ENCODE results near the gene C16orf96.

Gene C16orf96

GRCh38 chr16:4614571-4615383, 58.6 kb downstream of the C16orf96 start, which contains the start of gene UBALD1:
Gene UBALD1, minus strand, starts transcription at chr16:4614888. Its CDS starts 91 bp downstream, at chr16:4614797.
- Histone ChIP-seq H3K36me3 (replicated peaks; ENCODE audit: insufficient read depth, low read length) (no peaks in the 10 kb centered on the region), H3K79me2 (ENCODE audit: low read length) (peaks cover 27% of the 10 kb centered on the region), H3K4me3 (ENCODE audit: low read length) (peak within 1 kb of the TSS; percentile 85), H3F3A (ENCODE audit: insufficient read depth, low read length) (peaks cover 17% of the 10 kb centered on the region; the same call in 1 of the 2 replicates), H3K9me3 (replicated peaks; ENCODE audit: insufficient read depth, low read length) (no peaks in the 10 kb centered on the region), H3K9me2 (replicated peaks; ENCODE audit: insufficient read depth, low read length) (no peaks in the 10 kb centered on the region), H3K4me1 (ENCODE audit: low read length) (peaks cover 18% of the 10 kb centered on the region), H3K27me3 (replicated peaks; ENCODE audit: insufficient read depth, low read length) (no peaks in the 10 kb centered on the region), H3K27ac (ENCODE audit: low read length) (peak within 1 kb of the TSS; percentile 76; the same call in 1 of the 2 replicates), H3K9ac (ENCODE audit: low read length) (peak within 1 kb of the TSS; percentile 62), H4K20me1 (ENCODE audit: insufficient read depth, low read length) (no peaks in the 10 kb centered on the region), H2AFZ (ENCODE audit: low read length) (peak within 1 kb of the TSS; percentile 98), H3K4me2 (ENCODE audit: low read depth, low read length) (peak within 1 kb of the TSS; percentile 96)
- TF ChIP-seq CTCF (IDR thresholded peaks at IDR 0.05; ENCODE audit: low read length) (no peak), EZH2phosphoT487 (IDR thresholded peaks at IDR 0.05; ENCODE audit: low read length) (no peak), EZH2 (optimal IDR thresholded peaks at IDR 0.05; ENCODE audit: low read depth, low read length) (no peak)
- DNase-seq = peak; percentile 91

DNA sequence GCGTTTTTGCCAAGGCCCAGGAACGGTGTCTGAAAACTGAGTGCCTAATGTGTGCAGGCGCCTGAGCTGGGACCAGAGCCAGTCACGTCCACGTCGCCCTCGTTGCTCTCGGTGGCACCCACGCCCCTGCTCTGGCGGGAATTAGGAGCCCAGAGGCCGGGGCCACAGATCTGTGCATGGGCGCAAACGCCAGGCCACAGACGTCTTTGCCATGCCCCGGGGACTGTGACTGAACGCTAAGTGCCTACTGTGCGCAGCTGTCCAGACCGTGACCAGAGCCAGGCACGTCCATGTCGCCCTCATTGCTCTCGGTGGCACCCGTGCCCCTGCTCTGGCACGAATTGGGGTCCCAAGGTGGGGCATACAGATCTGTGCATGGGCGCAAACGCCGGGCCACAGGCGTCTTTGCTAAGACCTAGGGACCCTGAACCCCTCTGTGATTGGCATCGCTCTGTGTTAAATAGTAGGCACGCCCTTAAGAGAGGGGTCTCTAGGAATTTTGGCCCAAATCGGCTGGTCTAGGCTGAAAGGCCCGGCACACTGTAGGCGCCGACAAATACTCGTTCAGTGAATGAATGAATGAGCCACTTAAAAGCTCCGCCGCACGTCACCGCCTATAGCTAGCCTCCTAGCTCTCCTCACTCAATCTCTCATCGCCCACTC, 59.4 kb downstream of the C16orf96 start:
- H3K36me3 ChIP-seq (replicated peaks; ENCODE audit: insufficient read depth, low read length) = no peaks in the 10 kb centered on the region
- H3K4me1 ChIP-seq (ENCODE audit: low read length) = peaks cover 18% of the 10 kb centered on the region
- no peak for TF ChIP-seq EZH2 (optimal IDR thresholded peaks at IDR 0.05; ENCODE audit: low read depth, low read length)
- TF ChIP-seq CTCF (IDR thresholded peaks at IDR 0.05; ENCODE audit: low read length) = no peak
- TF ChIP-seq EZH2phosphoT487 (IDR thresholded peaks at IDR 0.05; ENCODE audit: low read length) = no peak
- peak overlapping the region; percentile 50; the same call in 1 of the 2 replicates for H3K9ac ChIP-seq (ENCODE audit: low read length)
- H3K4me2 ChIP-seq (ENCODE audit: low read depth, low read length) = peak overlapping the region; percentile 94; the same call in 1 of the 2 replicates
- no peaks in the 10 kb centered on the region for H3K27me3 ChIP-seq (replicated peaks; ENCODE audit: insufficient read depth, low read length)
- peak overlapping the region; percentile 98 for H2AFZ ChIP-seq (ENCODE audit: low read length)
- no peaks in the 10 kb centered on the region for H3K9me3 ChIP-seq (replicated peaks; ENCODE audit: insufficient read depth, low read length)
- peak overlapping the region; percentile 85 for H3K4me3 ChIP-seq (ENCODE audit: low read length)
- H4K20me1 ChIP-seq (ENCODE audit: insufficient read depth, low read length) = no peaks in the 10 kb centered on the region
- no peak for DNase-seq
- peak overlapping the region; percentile 76; the same call in 1 of the 2 replicates for H3K27ac ChIP-seq (ENCODE audit: low read length)
- H3K9me2 ChIP-seq (replicated peaks; ENCODE audit: insufficient read depth, low read length) = no peaks in the 10 kb centered on the region
- peaks cover 17% of the 10 kb centered on the region; the same call in 1 of the 2 replicates for H3F3A ChIP-seq (ENCODE audit: insufficient read depth, low read length)
- peaks cover 27% of the 10 kb centered on the region for H3K79me2 ChIP-seq (ENCODE audit: low read length)

GRCh38 chr16:4616047-4616811, 60.1 kb downstream of the C16orf96 start:
- peak; percentile 100 for DNase-seq
- Histone ChIP-seq H3K9me3 (replicated peaks; ENCODE audit: insufficient read depth, low read length) (no peaks in the 10 kb centered on the region), H3K27me3 (replicated peaks; ENCODE audit: insufficient read depth, low read length) (no peaks in the 10 kb centered on the region), H3K4me1 (ENCODE audit: low read length) (peaks cover 18% of the 10 kb centered on the region), H3K36me3 (replicated peaks; ENCODE audit: insufficient read depth, low read length) (no peaks in the 10 kb centered on the region), H3K9me2 (replicated peaks; ENCODE audit: insufficient read depth, low read length) (no peaks in the 10 kb centered on the region), H3K9ac (ENCODE audit: low read length) (peak overlapping the region; percentile 96), H3K79me2 (ENCODE audit: low read length) (peaks cover 26% of the 10 kb centered on the region), H3F3A (ENCODE audit: insufficient read depth, low read length) (peaks cover 17% of the 10 kb centered on the region; the same call in 1 of the 2 replicates), H4K20me1 (ENCODE audit: insufficient read depth, low read length) (no peaks in the 10 kb centered on the region), H3K27ac (ENCODE audit: low read length) (peak overlapping the region; percentile 99), H3K4me2 (ENCODE audit: low read depth, low read length) (peak overlapping the region; percentile 97), H3K4me3 (ENCODE audit: low read length) (peak overlapping the region; percentile 70), H2AFZ (ENCODE audit: low read length) (peak overlapping the region; percentile 98)
- TF ChIP-seq EZH2phosphoT487 (IDR thresholded peaks at IDR 0.05; ENCODE audit: low read length) = no peak
- peak; percentile 60 for TF ChIP-seq CTCF (IDR thresholded peaks at IDR 0.05; ENCODE audit: low read length)
- no peak for TF ChIP-seq EZH2 (optimal IDR thresholded peaks at IDR 0.05; ENCODE audit: low read depth, low read length)

All from MM.1S (cell line).